GM11168 (cell line): ENCODE results near the gene RBM39.

Experiments
- in situ Hi-C: fragments of 300-500 bp; cut with MboI; formaldehyde crosslinking; loops from one replicate; pipeline ENCODE4 v1.12.0; 2022; ENCODE audit warnings: low sequenced_read_pairs; ENCODE audit not compliant: unreplicated experiment

RBM39 gene

GRCh38 chr20:35653893-35654292, 88.2 kb downstream of the RBM39 start:
- in situ Hi-C loops = no loop called here
